ENCODE results near the gene RASEF.

The RASEF gene

GRCh38 chr9:83056174-83056573 lies 6.8 kb downstream of the RASEF start:
- Histone ChIP-seq H3K4me1 (ENCODE audit: control insufficient read depth, insufficient read depth, low read length) (no peaks in the 10 kb centered on the region), H3K4me3 (ENCODE audit: low read depth, low read length) (no peak overlapping the region), H3K36me3 (ENCODE audit: control insufficient read depth, insufficient read depth, low read length) (no peaks in the 10 kb centered on the region), H3K9me3 (ENCODE audit: control insufficient read depth, insufficient read depth, low read length) (no peaks in the 10 kb centered on the region), H3K27me3 (ENCODE audit: control insufficient read depth, insufficient read depth, low read length) (peaks cover 19% of the 10 kb centered on the region), H3K9ac (ENCODE audit: low read depth, low read length) (no peak overlapping the region)

- Histone ChIP-seq H3K27me3 (ENCODE audit: control insufficient read depth, insufficient read depth, low read length) (no peaks in the 10 kb centered on the region), H3K4me3 (ENCODE audit: low read depth, low read length) (no peak overlapping the region), H3K4me1 (ENCODE audit: control insufficient read depth, insufficient read depth, low read length) (no peaks in the 10 kb centered on the region), H3K9ac (ENCODE audit: low read depth, low read length) (no peak overlapping the region), H3K36me3 (ENCODE audit: control insufficient read depth, insufficient read depth, low read length) (no peaks in the 10 kb centered on the region), H3K9me3 (ENCODE audit: control insufficient read depth, insufficient read depth, low read length) (no peaks in the 10 kb centered on the region)
Observed at GRCh38 chr9:83047839-83048775, 14.8 kb downstream of the RASEF start.

GRCh38 chr9:83043597-83043996 lies 19.3 kb downstream of the RASEF start:
- Histone ChIP-seq H3K9ac (ENCODE audit: low read depth, low read length) (no peak overlapping the region), H3K9me3 (ENCODE audit: control insufficient read depth, insufficient read depth, low read length) (no peaks in the 10 kb centered on the region), H3K4me1 (ENCODE audit: control insufficient read depth, insufficient read depth, low read length) (no peaks in the 10 kb centered on the region), H3K4me3 (ENCODE audit: low read depth, low read length) (no peak overlapping the region), H3K36me3 (ENCODE audit: control insufficient read depth, insufficient read depth, low read length) (no peaks in the 10 kb centered on the region), H3K27me3 (ENCODE audit: control insufficient read depth, insufficient read depth, low read length) (no peaks in the 10 kb centered on the region)

- no peak overlapping the region for H3K4me3 ChIP-seq (ENCODE audit: low read depth, low read length)
- no peak overlapping the region for H3K9ac ChIP-seq (ENCODE audit: low read depth, low read length)
- no peaks in the 10 kb centered on the region for H3K36me3 ChIP-seq (ENCODE audit: control insufficient read depth, insufficient read depth, low read length)
- no peaks in the 10 kb centered on the region for H3K9me3 ChIP-seq (ENCODE audit: control insufficient read depth, insufficient read depth, low read length)
- H3K4me1 ChIP-seq (ENCODE audit: control insufficient read depth, insufficient read depth, low read length) = no peaks in the 10 kb centered on the region
- no peaks in the 10 kb centered on the region for H3K27me3 ChIP-seq (ENCODE audit: control insufficient read depth, insufficient read depth, low read length)
Observed at GRCh38 chr9:83041771-83042170, 21.2 kb downstream of the RASEF start.

- no peak overlapping the region for H3K4me3 ChIP-seq (ENCODE audit: low read depth, low read length)
Observed at GRCh38 chr9:83039303-83039702, 23.6 kb downstream of the RASEF start.

GRCh38 chr9:83036043-83036442 lies 26.9 kb downstream of the RASEF start:
- no peaks in the 10 kb centered on the region for H3K4me1 ChIP-seq (ENCODE audit: control insufficient read depth, insufficient read depth, low read length)
- H3K36me3 ChIP-seq (ENCODE audit: control insufficient read depth, insufficient read depth, low read length) = no peaks in the 10 kb centered on the region
- H3K9me3 ChIP-seq (ENCODE audit: control insufficient read depth, insufficient read depth, low read length) = no peaks in the 10 kb centered on the region
- no peak overlapping the region for H3K9ac ChIP-seq (ENCODE audit: low read depth, low read length)
- no peak overlapping the region for H3K4me3 ChIP-seq (ENCODE audit: low read depth, low read length)
- H3K27me3 ChIP-seq (ENCODE audit: control insufficient read depth, insufficient read depth, low read length) = no peaks in the 10 kb centered on the region

More at GRCh38 chr9:83039303-83039702, 23.6 kb downstream of the RASEF start:
- no peaks in the 10 kb centered on the region for H3K4me1 ChIP-seq (ENCODE audit: control insufficient read depth, insufficient read depth, low read length)
- H3K36me3 ChIP-seq (ENCODE audit: control insufficient read depth, insufficient read depth, low read length) = no peaks in the 10 kb centered on the region
- H3K9ac ChIP-seq (ENCODE audit: low read depth, low read length) = no peak overlapping the region
- H3K9me3 ChIP-seq (ENCODE audit: control insufficient read depth, insufficient read depth, low read length) = no peaks in the 10 kb centered on the region
- no peaks in the 10 kb centered on the region for H3K27me3 ChIP-seq (ENCODE audit: control insufficient read depth, insufficient read depth, low read length)

- no peaks in the 10 kb centered on the region for H3K9me3 ChIP-seq (ENCODE audit: control insufficient read depth, insufficient read depth, low read length)
- no peaks in the 10 kb centered on the region for H3K4me1 ChIP-seq (ENCODE audit: control insufficient read depth, insufficient read depth, low read length)
- no peaks in the 10 kb centered on the region for H3K36me3 ChIP-seq (ENCODE audit: control insufficient read depth, insufficient read depth, low read length)
- H3K4me3 ChIP-seq (ENCODE audit: low read depth, low read length) = no peak overlapping the region
- no peaks in the 10 kb centered on the region for H3K27me3 ChIP-seq (ENCODE audit: control insufficient read depth, insufficient read depth, low read length)
- H3K9ac ChIP-seq (ENCODE audit: low read depth, low read length) = no peak overlapping the region
Observed at GRCh38 chr9:83035143-83035542, 27.8 kb downstream of the RASEF start.

GRCh38 chr9:83034587-83034986 lies 28.4 kb downstream of the RASEF start:
- no peaks in the 10 kb centered on the region for H3K4me1 ChIP-seq (ENCODE audit: control insufficient read depth, insufficient read depth, low read length)
- H3K9me3 ChIP-seq (ENCODE audit: control insufficient read depth, insufficient read depth, low read length) = no peaks in the 10 kb centered on the region
- H3K9ac ChIP-seq (ENCODE audit: low read depth, low read length) = no peak overlapping the region
- H3K4me3 ChIP-seq (ENCODE audit: low read depth, low read length) = no peak overlapping the region
- H3K36me3 ChIP-seq (ENCODE audit: control insufficient read depth, insufficient read depth, low read length) = no peaks in the 10 kb centered on the region
- no peaks in the 10 kb centered on the region for H3K27me3 ChIP-seq (ENCODE audit: control insufficient read depth, insufficient read depth, low read length)

GRCh38 chr9:83034026-83034425 lies 28.9 kb downstream of the RASEF start:
- Histone ChIP-seq H3K4me3 (ENCODE audit: low read depth, low read length) (no peak overlapping the region), H3K36me3 (ENCODE audit: control insufficient read depth, insufficient read depth, low read length) (no peaks in the 10 kb centered on the region), H3K4me1 (ENCODE audit: control insufficient read depth, insufficient read depth, low read length) (no peaks in the 10 kb centered on the region), H3K27me3 (ENCODE audit: control insufficient read depth, insufficient read depth, low read length) (no peaks in the 10 kb centered on the region), H3K9ac (ENCODE audit: low read depth, low read length) (no peak overlapping the region), H3K9me3 (ENCODE audit: control insufficient read depth, insufficient read depth, low read length) (no peaks in the 10 kb centered on the region)

- Histone ChIP-seq H3K4me3 (ENCODE audit: low read depth, low read length) (no peak overlapping the region), H3K9me3 (ENCODE audit: control insufficient read depth, insufficient read depth, low read length) (no peaks in the 10 kb centered on the region), H3K36me3 (ENCODE audit: control insufficient read depth, insufficient read depth, low read length) (no peaks in the 10 kb centered on the region), H3K27me3 (ENCODE audit: control insufficient read depth, insufficient read depth, low read length) (no peaks in the 10 kb centered on the region), H3K9ac (ENCODE audit: low read depth, low read length) (no peak overlapping the region), H3K4me1 (ENCODE audit: control insufficient read depth, insufficient read depth, low read length) (no peaks in the 10 kb centered on the region)
Observed at GRCh38 chr9:83032065-83032625, 30.8 kb downstream of the RASEF start.

- no peaks in the 10 kb centered on the region for H3K9me3 ChIP-seq (ENCODE audit: control insufficient read depth, insufficient read depth, low read length)
- no peak overlapping the region for H3K4me3 ChIP-seq (ENCODE audit: low read depth, low read length)
- no peaks in the 10 kb centered on the region for H3K4me1 ChIP-seq (ENCODE audit: control insufficient read depth, insufficient read depth, low read length)
- no peaks in the 10 kb centered on the region for H3K36me3 ChIP-seq (ENCODE audit: control insufficient read depth, insufficient read depth, low read length)
- H3K9ac ChIP-seq (ENCODE audit: low read depth, low read length) = no peak overlapping the region
- no peaks in the 10 kb centered on the region for H3K27me3 ChIP-seq (ENCODE audit: control insufficient read depth, insufficient read depth, low read length)
Observed at GRCh38 chr9:83030391-83031107, 32.4 kb downstream of the RASEF start.

Data from iPS-15b (cell line).